Immature natural killer cell (primary cell): ENCODE results near the gene ARHGEF28. TPM values are rescaled to one million over a fixed set of nuclear protein-coding genes. Genes with fewer than 3 reads are reported as not detected.

Experiments used
- DNase-seq, 3 donors: peaks; one replicate each; pipeline ENCODE4 v3.0.0; 2022; ENCODE audit warnings: mixed read lengths in 1 of 3
- H3K27ac Mint-ChIP-seq, 6 donors: one replicate each; pipeline ENCODE4 v1.8.0; 2020; ENCODE audit warnings: mixed read lengths in 6 of 6, mild to moderate bottlenecking in 5 of 6, inconsistent platforms in 4 of 6, moderate library complexity in 3 of 6
- H3K27me3 Mint-ChIP-seq, 3 donors: one replicate each; pipeline ENCODE4 v1.8.0; 2020 to 2021; ENCODE audit warnings: low read depth in 3 of 3, mild to moderate bottlenecking in 3 of 3, mixed read lengths in 3 of 3, moderate library complexity in 3 of 3, inconsistent platforms in 1 of 3
- H3K36me3 Mint-ChIP-seq, 3 donors: one replicate each; pipeline ENCODE4 v1.8.0; 2020; ENCODE audit warnings: mixed read lengths in 3 of 3, inconsistent platforms in 2 of 3, mild to moderate bottlenecking in 2 of 3
- H3K4me1 Mint-ChIP-seq, 2 donors: one replicate each; pipeline ENCODE4 v1.8.0; 2020; ENCODE audit warnings: inconsistent platforms in 2 of 2, mild to moderate bottlenecking in 2 of 2, mixed read lengths in 2 of 2, moderate library complexity in 1 of 2
- H3K4me3 Mint-ChIP-seq, 5 donors: one replicate each; pipeline ENCODE4 v1.8.0; 2020; ENCODE audit warnings: mild to moderate bottlenecking in 5 of 5, mixed read lengths in 5 of 5, inconsistent platforms in 3 of 5, moderate library complexity in 3 of 5
- H3K9me3 Mint-ChIP-seq, 6 donors: one replicate each; pipeline ENCODE4 v1.8.0; 2020; ENCODE audit warnings: mild to moderate bottlenecking in 6 of 6, mixed read lengths in 6 of 6, inconsistent platforms in 4 of 6, moderate library complexity in 3 of 6
- polyA plus RNA-seq, 3 donors: library from polyadenylated mRNA; unstranded; fragments of 300-500 nt; fragmentation: Illumina TruSeq; gene quantifications; one replicate each; pipeline ENCODE4 v1.2.3, GENCODE V29; 2021

Gene ARHGEF28
- polyA plus RNA-seq, 3 donors from 2014 or later = 0.66 to 0.85 TPM; not detected in 1

DNA sequence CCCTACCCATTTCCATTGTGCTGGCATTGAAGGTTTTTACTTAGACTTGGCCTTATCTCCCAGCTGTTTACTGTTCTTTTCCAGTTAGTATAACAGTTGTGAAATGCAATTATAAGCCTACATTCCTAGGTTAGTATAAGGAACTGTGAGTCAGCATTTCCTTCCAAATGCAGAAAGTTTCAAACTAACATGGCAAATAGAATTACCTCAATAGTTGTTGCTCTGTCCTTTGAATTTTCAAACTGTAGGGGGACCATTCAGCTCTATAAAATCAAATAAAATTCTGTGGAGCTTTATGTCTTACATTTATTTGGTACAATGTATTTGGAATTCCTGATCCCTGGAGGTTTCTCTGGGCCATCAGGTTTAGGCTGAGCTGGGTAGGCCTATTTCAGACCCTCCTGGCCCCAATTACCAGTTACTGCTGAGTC, 47.2 kb downstream of the ARHGEF28 start:
- no peak overlapping the region for H3K4me3 Mint-ChIP-seq
- peaks cover 11 to 18% of the 10 kb centered on the region in 2 donors for H3K4me1 Mint-ChIP-seq
- H3K27ac Mint-ChIP-seq = no peak overlapping the region
- DNase-seq = no peak
- H3K9me3 Mint-ChIP-seq = no peaks in the 10 kb centered on the region
- H3K36me3 Mint-ChIP-seq = peaks cover 0 to 4% (median 0%) of the 10 kb centered on the region in 3 donors
- peaks cover 0 to 3% (median 1%) of the 10 kb centered on the region in 3 donors for H3K27me3 Mint-ChIP-seq

DNA sequence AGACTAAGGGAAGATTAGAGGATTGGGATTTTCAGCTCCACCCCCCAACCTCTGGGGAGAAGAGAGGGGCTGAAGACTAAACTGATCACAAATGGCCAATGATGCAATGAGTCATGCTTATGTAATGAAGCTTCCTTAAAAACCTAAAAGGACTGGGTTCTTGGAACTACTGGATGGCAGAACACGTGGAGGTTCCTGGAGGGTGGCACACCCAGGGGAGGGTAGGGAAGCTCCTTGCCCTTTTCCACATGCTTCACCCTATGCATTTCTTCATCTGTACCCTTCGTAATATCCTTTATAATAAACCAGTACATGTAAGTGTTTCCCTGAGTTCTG, 48.6 kb downstream of the ARHGEF28 start:
- Mint-ChIP-seq H3K27me3 (peaks cover 0 to 3% (median 1%) of the 10 kb centered on the region in 3 donors), H3K27ac (no peak overlapping the region), H3K9me3 (no peaks in the 10 kb centered on the region), H3K36me3 (peaks cover 0 to 4% (median 0%) of the 10 kb centered on the region in 3 donors), H3K4me3 (no peak overlapping the region), H3K4me1 (peaks cover 3 to 6% of the 10 kb centered on the region in 2 donors)
- no peak for DNase-seq

DNA sequence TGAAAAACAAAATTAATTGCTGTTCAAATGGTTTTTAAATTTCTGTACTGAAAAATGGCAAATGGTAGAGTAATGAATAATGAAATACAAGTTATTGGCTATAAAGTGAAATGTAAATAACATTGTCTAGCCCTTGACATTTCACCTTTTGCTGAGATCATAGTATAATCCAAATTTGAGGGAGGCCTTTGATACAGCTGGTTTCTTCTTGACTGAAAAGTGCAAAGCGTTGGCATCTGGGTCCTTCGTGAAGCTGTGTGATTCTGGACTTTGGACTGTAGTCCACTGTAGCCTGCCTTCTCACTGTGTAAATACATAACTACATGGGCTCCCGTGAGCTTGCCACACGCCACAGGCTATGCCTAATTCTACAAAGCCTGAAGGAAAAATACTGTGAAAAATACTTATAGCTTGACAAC, 52.3 kb downstream of the ARHGEF28 start:
- Mint-ChIP-seq H3K27me3 (peaks cover 0 to 1% (median 0%) of the 10 kb centered on the region in 3 donors), H3K27ac (no peak overlapping the region), H3K4me1 (no peaks in the 10 kb centered on the region), H3K36me3 (peaks cover 0 to 4% (median 0%) of the 10 kb centered on the region in 3 donors), H3K9me3 (no peaks in the 10 kb centered on the region), H3K4me3 (no peak overlapping the region)
- no peak for DNase-seq

DNA sequence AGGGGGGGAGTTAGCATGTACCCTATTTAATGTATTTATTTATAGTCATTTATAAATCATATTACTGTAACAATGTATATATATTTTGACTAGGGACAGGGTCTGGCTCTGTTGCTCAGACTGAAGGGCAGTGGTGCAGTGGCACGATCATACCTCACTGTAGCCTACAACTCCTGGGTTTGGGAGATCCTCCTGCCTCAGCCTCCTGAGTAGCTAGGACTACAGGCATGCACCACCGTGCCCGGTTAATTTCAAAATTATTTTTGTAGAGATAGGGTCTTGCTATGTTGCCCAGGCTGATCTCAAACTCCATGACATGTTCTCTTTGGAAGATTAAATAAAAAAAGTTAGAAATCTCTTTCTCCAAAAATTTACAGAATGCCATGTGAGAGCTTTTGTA, 52.8 kb downstream of the ARHGEF28 start:
- no peaks in the 10 kb centered on the region for H3K4me1 Mint-ChIP-seq
- DNase-seq = no peak
- H3K9me3 Mint-ChIP-seq = no peaks in the 10 kb centered on the region
- H3K27me3 Mint-ChIP-seq = peaks cover 0 to 1% (median 0%) of the 10 kb centered on the region in 3 donors
- peaks cover 0 to 4% (median 0%) of the 10 kb centered on the region in 3 donors for H3K36me3 Mint-ChIP-seq
- no peak overlapping the region for H3K27ac Mint-ChIP-seq
- no peak overlapping the region for H3K4me3 Mint-ChIP-seq

DNA sequence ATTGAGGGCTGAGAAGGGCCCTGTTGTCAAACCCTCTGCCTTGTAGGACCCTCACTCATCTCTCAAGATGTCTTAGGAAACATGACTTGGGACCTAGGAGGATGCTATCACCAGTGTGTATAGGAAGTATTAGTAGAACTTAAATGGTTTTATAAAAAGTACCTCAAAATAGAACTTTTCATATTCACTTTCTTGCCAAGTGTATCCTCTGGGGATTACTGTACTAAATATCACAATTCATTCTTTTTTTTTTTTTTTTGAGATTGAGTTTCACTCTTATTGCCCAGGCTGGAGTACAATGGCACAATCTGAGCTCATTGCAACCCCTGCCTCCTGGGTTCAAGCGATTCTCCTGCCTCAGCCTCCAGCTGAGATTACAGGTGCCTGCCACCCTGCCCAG, 56.2 kb downstream of the ARHGEF28 start:
- Mint-ChIP-seq H3K4me3 (no peak overlapping the region), H3K36me3 (peaks cover 0 to 5% (median 4%) of the 10 kb centered on the region in 3 donors), H3K27ac (no peak overlapping the region), H3K9me3 (peaks cover 0 to 2% (median 0%) of the 10 kb centered on the region in 6 donors), H3K4me1 (no peaks in the 10 kb centered on the region), H3K27me3 (peaks cover 0 to 2% (median 0%) of the 10 kb centered on the region in 3 donors)
- no peak for DNase-seq

DNA sequence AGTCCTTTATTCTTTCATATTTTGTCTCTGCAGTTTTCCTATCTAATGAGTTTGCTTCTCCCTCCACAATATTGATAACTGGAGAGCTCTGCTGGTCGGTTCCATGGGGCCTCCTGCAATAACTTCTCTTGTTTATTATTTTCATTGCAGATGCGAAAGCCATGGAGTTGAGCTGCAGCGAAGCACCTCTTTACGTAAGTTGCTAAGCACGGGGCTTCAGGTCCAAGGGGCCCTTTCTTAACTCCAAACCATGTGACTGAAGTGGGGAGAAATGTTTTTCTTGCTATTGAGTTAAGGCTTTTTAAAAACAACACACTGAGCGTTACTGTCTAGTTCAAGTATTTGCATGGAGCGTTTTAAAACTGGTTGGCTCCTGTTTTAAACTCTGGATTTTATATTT, 58.7 kb downstream of the ARHGEF28 start:
- no peak overlapping the region for H3K4me3 Mint-ChIP-seq
- no peak for DNase-seq
- H3K27me3 Mint-ChIP-seq = peaks cover 0 to 2% (median 0%) of the 10 kb centered on the region in 3 donors
- H3K9me3 Mint-ChIP-seq = peaks cover 0 to 2% (median 0%) of the 10 kb centered on the region in 6 donors
- peaks cover 0 to 5% (median 4%) of the 10 kb centered on the region in 3 donors for H3K36me3 Mint-ChIP-seq
- no peaks in the 10 kb centered on the region for H3K4me1 Mint-ChIP-seq
- no peak overlapping the region for H3K27ac Mint-ChIP-seq

DNA sequence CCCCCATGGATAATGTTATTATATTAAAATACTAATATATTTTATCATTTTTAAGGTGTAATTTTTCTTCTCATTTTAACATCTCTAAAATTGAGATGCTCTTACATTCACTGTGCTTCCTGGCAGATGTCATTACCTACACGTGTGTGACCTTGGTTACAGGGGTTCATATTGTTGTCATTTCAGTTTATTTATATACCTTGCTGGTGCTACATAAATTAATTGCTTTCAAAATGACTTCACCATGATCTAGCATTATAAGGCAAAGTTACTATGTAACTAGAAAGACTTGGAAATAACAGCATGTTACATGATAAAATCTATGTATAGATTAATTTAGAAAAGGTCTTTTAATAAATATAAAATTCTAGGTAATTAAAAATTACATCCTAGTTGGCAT, 60.9 kb downstream of the ARHGEF28 start:
- Mint-ChIP-seq H3K27me3 (peaks cover 0 to 2% (median 0%) of the 10 kb centered on the region in 3 donors), H3K9me3 (peaks cover 0 to 2% (median 0%) of the 10 kb centered on the region in 6 donors), H3K4me1 (peaks cover 3 to 7% of the 10 kb centered on the region in 2 donors), H3K36me3 (peaks cover 0 to 5% (median 4%) of the 10 kb centered on the region in 3 donors), H3K27ac (no peak overlapping the region), H3K4me3 (no peak overlapping the region)
- no peak for DNase-seq

DNA sequence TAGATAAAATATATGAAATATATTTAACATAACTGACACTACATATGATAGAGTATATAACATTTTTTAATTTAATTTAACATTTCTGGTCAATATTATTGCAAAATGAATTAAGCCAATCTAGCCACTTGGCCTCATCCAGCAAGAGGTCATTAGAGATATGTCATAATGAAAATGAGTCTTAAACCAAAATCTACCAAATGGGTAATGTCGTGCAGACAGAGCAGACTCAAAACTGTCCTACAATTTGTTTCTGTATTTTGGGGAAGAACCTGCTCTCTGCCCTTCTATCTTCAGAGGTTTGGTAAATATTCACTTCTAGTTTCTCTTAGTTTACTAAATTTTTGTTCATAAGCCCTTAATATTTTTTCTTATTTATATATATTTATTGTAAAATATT, 61.4 kb downstream of the ARHGEF28 start:
- no peak overlapping the region for H3K27ac Mint-ChIP-seq
- peaks cover 0 to 2% (median 0%) of the 10 kb centered on the region in 3 donors for H3K27me3 Mint-ChIP-seq
- no peak overlapping the region for H3K4me3 Mint-ChIP-seq
- peaks cover 6 to 11% of the 10 kb centered on the region in 2 donors for H3K4me1 Mint-ChIP-seq
- DNase-seq = no peak
- H3K36me3 Mint-ChIP-seq = peaks cover 0 to 5% (median 4%) of the 10 kb centered on the region in 3 donors
- H3K9me3 Mint-ChIP-seq = peaks cover 0 to 2% (median 0%) of the 10 kb centered on the region in 6 donors

DNA sequence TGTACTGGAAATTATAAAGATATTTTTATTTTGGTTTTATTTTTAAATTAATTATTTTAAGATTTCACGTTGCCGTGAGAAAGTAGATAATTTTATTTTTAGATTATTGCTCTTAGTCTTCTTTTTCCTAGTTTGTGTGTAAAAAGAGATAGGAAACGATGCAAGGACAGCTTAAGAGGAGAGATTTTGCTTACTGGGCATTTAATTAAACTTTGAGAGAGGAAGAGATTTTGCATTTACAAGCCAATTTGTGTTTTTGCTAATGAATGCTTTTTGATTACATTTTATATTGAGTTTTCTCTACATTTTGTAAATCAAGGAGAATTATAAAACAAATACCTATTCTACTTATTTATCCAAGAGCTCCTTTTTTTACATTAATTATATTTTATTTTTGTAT, 64.0 kb downstream of the ARHGEF28 start:
- Mint-ChIP-seq H3K27ac (no peak overlapping the region), H3K4me1 (peaks cover 32 to 38% of the 10 kb centered on the region in 2 donors)

DNA sequence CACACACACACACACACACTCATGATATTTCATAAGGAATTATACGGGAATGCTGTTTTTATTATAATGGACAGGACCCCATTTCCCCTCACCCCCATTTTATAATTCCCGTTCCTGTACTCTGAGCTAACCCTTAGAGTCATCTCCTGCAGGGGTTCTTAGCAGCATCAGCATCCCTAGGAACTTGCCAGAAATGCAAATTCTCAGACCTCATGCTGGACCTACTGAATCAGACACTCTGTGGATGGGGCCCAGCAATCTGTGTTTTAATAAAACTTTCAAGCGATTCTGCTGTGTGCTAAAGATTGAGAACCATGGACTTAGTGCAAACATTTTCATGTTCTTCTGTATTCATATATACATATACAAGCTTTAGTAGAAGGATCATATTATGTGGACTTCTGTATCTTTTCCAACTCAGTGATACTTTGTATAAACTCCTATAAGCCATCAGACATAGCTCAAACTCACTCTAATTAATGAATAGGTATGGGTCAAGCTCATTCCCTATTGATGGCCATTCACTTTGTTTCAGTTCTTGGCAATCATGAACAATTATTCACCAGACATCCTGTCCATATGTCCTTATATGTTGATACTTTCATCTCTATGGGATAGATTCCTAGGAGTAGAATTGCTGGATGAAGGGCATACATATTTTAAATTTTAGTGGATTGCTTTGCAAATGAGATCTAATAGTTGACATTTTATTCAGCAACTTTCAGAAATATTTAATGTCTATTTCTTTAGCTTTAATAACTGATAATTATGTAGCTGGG, 65.5 kb downstream of the ARHGEF28 start:
- H3K4me3 Mint-ChIP-seq = peak overlapping the region in 1 of 5 donors; percentile 86
- H3K9me3 Mint-ChIP-seq = no peaks in the 10 kb centered on the region
- peaks cover 42 to 53% of the 10 kb centered on the region in 2 donors for H3K4me1 Mint-ChIP-seq
- peak overlapping the region; percentile 17 to 93 (median 71) for H3K27ac Mint-ChIP-seq
- H3K27me3 Mint-ChIP-seq = peaks cover 0 to 3% (median 0%) of the 10 kb centered on the region in 3 donors
- peaks cover 3 to 9% (median 7%) of the 10 kb centered on the region in 3 donors for H3K36me3 Mint-ChIP-seq
- no peak for DNase-seq

More for the DNA sequence above, 64.0 kb downstream of the ARHGEF28 start:
- Mint-ChIP-seq H3K9me3 (peaks cover 0 to 2% (median 0%) of the 10 kb centered on the region in 6 donors), H3K36me3 (peaks cover 4 to 9% (median 6%) of the 10 kb centered on the region in 3 donors), H3K27me3 (peaks cover 0 to 3% (median 2%) of the 10 kb centered on the region in 3 donors), H3K4me3 (no peak overlapping the region)
- no peak for DNase-seq

DNA sequence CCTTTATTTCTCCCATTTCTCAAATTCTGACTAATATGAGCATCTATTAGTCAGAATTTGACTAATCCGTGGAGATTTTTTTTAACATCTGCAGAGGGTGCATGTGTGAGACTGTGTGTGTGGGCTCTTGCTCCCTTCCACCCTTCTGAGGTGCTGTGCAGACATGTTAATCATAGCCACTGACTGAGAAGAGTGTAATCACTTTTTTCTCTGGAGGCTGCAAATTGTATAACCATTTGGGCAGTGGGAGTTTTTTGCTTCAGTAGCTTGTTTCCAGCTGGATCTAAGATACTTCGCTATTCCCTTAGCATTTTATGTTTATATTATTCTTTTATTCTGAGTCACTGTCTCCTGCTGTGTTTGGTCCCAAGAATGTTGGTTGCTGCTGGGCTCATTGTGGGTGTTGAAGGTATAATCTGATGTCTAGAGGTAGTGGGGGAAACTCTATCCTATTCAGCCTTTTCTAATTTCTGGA, 66.2 kb downstream of the ARHGEF28 start:
- Mint-ChIP-seq H3K4me3 (peak overlapping the region in 2 of 5 donors; percentile 38 to 86), H3K27me3 (peaks cover 0 to 3% (median 0%) of the 10 kb centered on the region in 3 donors), H3K36me3 (peaks cover 3 to 9% (median 7%) of the 10 kb centered on the region in 3 donors), H3K9me3 (no peaks in the 10 kb centered on the region), H3K4me1 (peaks cover 42 to 54% of the 10 kb centered on the region in 2 donors), H3K27ac (peak overlapping the region; percentile 21 to 95 (median 92))
- no peak for DNase-seq

DNA sequence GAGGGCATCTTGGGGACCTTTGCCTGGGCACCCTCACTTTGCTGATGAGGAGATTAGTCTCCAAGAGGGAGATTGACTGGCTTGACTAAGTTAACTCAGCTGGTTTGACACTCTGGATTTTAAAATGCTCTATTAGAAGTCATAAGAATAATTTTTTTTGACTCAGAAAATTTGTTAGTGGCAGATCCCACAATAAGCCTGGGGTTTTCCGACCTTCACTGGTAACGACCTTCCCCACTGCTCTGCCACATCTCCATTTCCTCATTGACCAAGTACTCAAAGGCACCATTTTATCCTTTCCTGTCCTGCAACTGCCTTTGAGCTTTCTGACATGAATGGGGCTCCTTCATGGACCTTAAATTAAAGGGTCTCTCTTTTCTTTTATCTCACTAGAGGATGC, 67.0 kb downstream of the ARHGEF28 start:
- no peak for DNase-seq
- peaks cover 7 to 13% (median 7%) of the 10 kb centered on the region in 3 donors for H3K36me3 Mint-ChIP-seq
- H3K27ac Mint-ChIP-seq = peak overlapping the region; percentile 92 to 95 (median 93)
- H3K4me3 Mint-ChIP-seq = peak overlapping the region in 3 of 5 donors; percentile 26 to 87 (median 86)
- H3K27me3 Mint-ChIP-seq = peaks cover 0 to 3% (median 0%) of the 10 kb centered on the region in 3 donors
- H3K4me1 Mint-ChIP-seq = peaks cover 42 to 60% of the 10 kb centered on the region in 2 donors
- no peaks in the 10 kb centered on the region for H3K9me3 Mint-ChIP-seq

DNA sequence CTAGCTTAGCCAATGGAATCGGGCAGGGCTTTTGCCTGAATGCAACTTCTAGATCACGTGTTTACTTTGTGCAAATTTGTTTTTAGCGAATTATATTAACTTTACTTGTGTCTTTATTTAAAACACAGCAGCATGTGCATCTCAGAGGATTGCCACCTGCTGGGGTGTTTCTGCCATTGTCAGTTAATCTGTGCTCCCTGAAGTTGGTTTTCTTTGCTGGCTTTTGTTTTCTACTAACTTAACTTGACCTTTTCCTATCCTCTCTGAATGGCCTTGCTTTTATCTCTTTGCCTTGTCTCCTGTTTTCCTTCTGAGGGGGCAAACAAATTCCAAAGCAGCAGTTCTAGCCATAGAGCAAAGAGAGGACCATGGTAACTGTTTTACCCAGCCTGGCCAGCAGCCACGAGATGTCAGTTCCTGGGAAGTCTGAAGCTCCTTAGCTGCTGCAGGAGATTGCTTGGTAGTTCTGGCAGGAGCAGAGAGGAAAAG, 67.6 kb downstream of the ARHGEF28 start:
- no peaks in the 10 kb centered on the region for H3K9me3 Mint-ChIP-seq
- peak overlapping the region; percentile 92 to 95 (median 93) for H3K27ac Mint-ChIP-seq
- H3K4me3 Mint-ChIP-seq = peak overlapping the region; percentile 73 to 87 (median 83)
- peak; percentile 15 to 21 (median 16) for DNase-seq
- peaks cover 7 to 17% (median 7%) of the 10 kb centered on the region in 3 donors for H3K36me3 Mint-ChIP-seq
- H3K27me3 Mint-ChIP-seq = peaks cover 0 to 3% (median 0%) of the 10 kb centered on the region in 3 donors
- H3K4me1 Mint-ChIP-seq = peaks cover 44 to 60% of the 10 kb centered on the region in 2 donors

DNA sequence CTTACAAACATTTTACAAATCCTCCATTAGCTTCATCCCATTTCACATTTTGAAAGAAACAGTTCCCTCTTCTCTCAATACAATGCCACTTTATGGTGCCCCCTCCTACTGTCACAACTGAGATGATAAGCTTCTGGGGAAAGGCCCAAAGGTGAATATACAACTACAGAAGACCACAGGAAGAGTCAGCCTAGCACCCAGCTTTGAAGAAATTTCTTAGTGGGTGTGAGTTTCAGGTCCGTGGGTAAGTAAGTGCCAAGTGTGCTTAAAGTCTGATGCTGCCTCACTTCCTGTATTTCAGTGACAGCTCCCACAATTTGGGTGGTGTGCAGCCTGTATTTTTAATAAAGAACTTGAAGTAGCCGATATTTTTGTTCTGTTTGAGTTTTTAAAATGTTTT, 68.1 kb downstream of the ARHGEF28 start:
- Mint-ChIP-seq H3K4me1 (peaks cover 45 to 60% of the 10 kb centered on the region in 2 donors), H3K9me3 (no peaks in the 10 kb centered on the region), H3K36me3 (peaks cover 7 to 18% (median 7%) of the 10 kb centered on the region in 3 donors), H3K4me3 (peak overlapping the region; percentile 73 to 87 (median 83)), H3K27me3 (peaks cover 0 to 3% (median 1%) of the 10 kb centered on the region in 3 donors), H3K27ac (peak overlapping the region; percentile 92 to 95 (median 93))
- DNase-seq = peak; percentile 70 to 75 (median 71)
